ENCODE measurements around the gene ZBTB21. TPM values are rescaled to one million over a fixed set of nuclear protein-coding genes. Genes with fewer than 3 reads are reported as not detected.

The ZBTB21 gene
- total RNA-seq, 4 donors from 2014 or later, result 5.9 to 15.1 (median 9.2) TPM

DNA sequence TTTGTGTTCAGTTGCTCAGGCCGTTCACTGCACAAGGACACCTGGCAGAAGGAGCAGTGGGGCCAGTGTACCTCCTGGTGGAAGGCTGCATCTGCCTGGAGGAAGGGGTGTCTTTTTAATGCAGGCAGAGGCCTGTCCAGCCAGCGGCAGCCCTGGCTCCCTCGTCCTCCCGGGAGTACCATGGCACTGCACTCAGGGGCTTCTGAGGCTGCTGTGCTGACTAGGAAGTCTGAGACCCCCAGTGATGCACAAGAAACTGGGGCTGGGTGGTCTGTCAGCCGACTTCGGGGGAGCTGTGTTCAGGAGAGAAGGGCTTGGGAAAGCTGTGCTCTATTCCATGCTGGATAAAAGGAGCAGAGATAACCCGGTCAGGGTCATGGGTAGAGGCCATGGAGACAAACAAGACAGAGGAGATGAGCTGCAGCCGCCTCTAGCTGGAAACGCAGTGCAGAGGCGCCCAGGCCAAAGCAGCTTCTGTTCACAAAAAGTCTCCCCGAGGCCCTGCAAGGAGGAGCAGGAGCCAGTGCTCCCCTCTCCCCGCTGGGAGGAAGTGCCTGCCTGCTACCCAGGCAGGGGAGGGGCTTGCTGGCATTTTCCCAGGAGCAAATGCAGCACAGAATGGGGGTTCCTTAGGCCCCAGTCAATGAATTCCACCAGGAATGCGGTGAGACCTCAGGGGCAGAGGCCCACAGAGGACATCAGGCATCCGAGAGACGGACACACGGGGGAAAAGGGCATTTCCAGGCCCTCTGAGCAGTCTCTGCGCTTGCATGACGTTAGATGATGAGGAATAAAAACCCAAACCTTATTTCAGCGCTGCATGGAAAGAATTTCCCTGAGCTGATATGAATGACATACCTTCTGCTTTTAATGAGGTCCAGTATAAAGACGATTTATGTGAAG lies 39.2 kb downstream of the ZBTB21 start:
- 85% methylated on average over 19 of the region's 20 CpGs for WGBS
- no peaks in the 10 kb centered on the region for H3K9me3 ChIP-seq
- TF ChIP-seq POLR2A (IDR thresholded peaks at IDR 0.05; ENCODE audit: low read depth), result no peak
- TF ChIP-seq EP300 (IDR thresholded peaks at IDR 0.05), result no peak
- TF ChIP-seq, protein P1, sequence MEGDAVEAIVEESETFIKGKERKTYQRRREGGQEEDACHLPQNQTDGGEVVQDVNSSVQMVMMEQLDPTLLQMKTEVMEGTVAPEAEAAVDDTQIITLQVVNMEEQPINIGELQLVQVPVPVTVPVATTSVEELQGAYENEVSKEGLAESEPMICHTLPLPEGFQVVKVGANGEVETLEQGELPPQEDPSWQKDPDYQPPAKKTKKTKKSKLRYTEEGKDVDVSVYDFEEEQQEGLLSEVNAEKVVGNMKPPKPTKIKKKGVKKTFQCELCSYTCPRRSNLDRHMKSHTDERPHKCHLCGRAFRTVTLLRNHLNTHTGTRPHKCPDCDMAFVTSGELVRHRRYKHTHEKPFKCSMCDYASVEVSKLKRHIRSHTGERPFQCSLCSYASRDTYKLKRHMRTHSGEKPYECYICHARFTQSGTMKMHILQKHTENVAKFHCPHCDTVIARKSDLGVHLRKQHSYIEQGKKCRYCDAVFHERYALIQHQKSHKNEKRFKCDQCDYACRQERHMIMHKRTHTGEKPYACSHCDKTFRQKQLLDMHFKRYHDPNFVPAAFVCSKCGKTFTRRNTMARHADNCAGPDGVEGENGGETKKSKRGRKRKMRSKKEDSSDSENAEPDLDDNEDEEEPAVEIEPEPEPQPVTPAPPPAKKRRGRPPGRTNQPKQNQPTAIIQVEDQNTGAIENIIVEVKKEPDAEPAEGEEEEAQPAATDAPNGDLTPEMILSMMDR (IDR thresholded peaks at IDR 0.05), result no peak
- TF ChIP-seq POLR2AphosphoS5 (IDR thresholded peaks at IDR 0.05), result no peak
- H3K36me3 ChIP-seq, result no peaks in the 10 kb centered on the region
- H3K27me3 ChIP-seq, result no peaks in the 10 kb centered on the region
- no peak overlapping the region for H3K4me3 ChIP-seq
- no peak overlapping the region for H3K27ac ChIP-seq (replicated peaks in 1 of 4)
- DNase-seq (ENCODE audit: extremely low spot score), result peak; percentile 77
- intact Hi-C loops (cut with DNase I), result no loop called here
- H3K4me1 ChIP-seq, result peaks cover 0 to 6% (median 2%) of the 10 kb centered on the region in 4 donors

DNA sequence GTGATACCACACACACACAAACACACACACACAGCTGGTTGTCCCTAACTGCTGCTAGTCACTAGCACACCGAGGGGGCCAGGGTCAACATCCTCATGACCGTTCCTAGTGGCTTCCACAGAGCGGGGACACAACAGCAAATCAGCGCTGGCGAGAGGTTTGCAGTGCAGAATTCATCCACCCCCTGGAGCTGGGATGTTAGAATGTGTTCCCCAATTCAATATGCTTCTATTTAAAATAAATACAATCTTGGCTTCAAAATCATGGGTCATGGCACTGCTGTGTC lies 40.1 kb downstream of the ZBTB21 start:
- TF ChIP-seq POLR2A (IDR thresholded peaks at IDR 0.05; ENCODE audit: low read depth) (no peak), EP300 (IDR thresholded peaks at IDR 0.05) (no peak), POLR2AphosphoS5 (IDR thresholded peaks at IDR 0.05) (no peak)
- TF ChIP-seq, protein P1 (IDR thresholded peaks at IDR 0.05), result no peak
- Histone ChIP-seq H3K4me1 (peaks cover 0 to 6% (median 2%) of the 10 kb centered on the region in 4 donors), H3K9me3 (no peaks in the 10 kb centered on the region), H3K4me3 (no peak overlapping the region), H3K27ac (replicated peaks in 1 of 4) (no peak overlapping the region), H3K36me3 (no peaks in the 10 kb centered on the region), H3K27me3 (no peaks in the 10 kb centered on the region)
- WGBS, result 100% methylated on average over 2 of the region's 5 CpGs
- intact Hi-C loops (cut with DNase I), result no loop called here
- DNase-seq (ENCODE audit: extremely low spot score), result peak; percentile 74

DNA sequence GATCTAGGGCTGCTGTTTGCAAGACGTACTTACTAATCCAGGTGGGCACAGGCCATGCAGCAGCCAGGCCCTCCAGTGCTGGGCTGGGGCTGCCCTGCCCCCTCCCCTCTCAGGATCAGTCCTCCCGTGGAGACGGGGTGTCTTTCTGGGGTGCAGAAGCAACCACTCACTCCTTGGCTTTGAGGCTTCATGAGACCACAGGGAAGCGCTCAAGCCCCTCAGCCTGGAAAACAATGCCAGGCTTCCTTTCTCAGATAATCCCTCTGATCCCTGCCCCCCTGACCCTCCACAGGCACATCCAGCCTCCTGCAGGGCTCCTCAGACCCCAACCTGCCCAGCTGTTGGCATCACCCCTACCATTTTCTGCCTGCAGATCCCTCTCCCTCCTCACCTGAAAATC lies 42.5 kb downstream of the ZBTB21 start:
- Histone ChIP-seq H3K27ac (replicated peaks in 1 of 4) (no peak overlapping the region), H3K4me3 (no peak overlapping the region), H3K4me1 (no peaks in the 10 kb centered on the region), H3K36me3 (no peaks in the 10 kb centered on the region), H3K9me3 (no peaks in the 10 kb centered on the region), H3K27me3 (peaks cover 0 to 15% (median 0%) of the 10 kb centered on the region in 4 donors)
- peak; percentile 79 for DNase-seq (ENCODE audit: extremely low spot score)
- intact Hi-C loops (cut with DNase I), result no loop called here
- 94% methylated on average over 2 of the region's 4 CpGs for WGBS
- TF ChIP-seq EP300 (IDR thresholded peaks at IDR 0.05) (no peak), POLR2AphosphoS5 (IDR thresholded peaks at IDR 0.05) (no peak), POLR2A (IDR thresholded peaks at IDR 0.05; ENCODE audit: low read depth) (no peak)
- TF ChIP-seq, protein P1 (IDR thresholded peaks at IDR 0.05), result no peak

DNA sequence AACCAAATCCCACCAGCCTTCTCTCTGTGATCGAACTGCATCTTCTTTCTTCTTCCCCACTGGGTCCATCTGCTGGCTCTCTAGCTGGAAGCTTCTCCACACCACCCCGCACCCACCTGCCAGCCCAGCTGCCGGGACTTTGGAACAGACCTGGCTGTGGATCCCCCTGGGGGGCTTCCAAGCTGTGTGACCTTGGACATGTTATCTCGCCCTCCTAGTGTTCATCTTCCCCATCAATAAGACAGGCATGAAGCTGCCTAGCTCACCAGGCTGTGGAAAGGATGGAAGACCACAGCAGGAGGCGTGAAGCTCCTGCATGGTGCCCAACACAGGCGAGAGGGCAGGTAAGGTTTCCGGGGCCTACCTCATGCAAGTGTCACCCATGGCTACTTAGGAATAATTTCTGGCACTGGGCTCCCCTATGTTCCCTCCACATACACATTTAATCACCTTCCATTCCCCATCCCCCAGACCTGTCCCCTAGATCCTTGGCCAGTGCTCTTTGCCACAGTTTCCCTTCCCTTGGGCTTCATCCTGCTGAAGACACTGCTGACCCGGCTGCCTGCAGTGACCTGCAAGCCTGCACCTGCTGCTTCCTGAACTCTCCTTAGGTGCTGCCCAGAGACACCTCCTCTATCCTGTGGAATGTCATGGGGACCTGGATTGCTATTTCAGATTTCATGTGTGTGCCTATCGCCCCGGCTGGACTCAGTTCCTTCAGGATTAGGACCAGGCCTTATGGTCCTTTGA lies 43.1 kb downstream of the ZBTB21 start:
- DNase-seq (ENCODE audit: extremely low spot score), result peak; percentile 86
- 94% methylated on average over 9 of the region's 10 CpGs for WGBS
- Histone ChIP-seq H3K27me3 (peaks cover 0 to 18% (median 0%) of the 10 kb centered on the region in 4 donors), H3K9me3 (no peaks in the 10 kb centered on the region), H3K4me1 (no peaks in the 10 kb centered on the region), H3K27ac (replicated peaks in 1 of 4) (no peak overlapping the region), H3K4me3 (no peak overlapping the region), H3K36me3 (no peaks in the 10 kb centered on the region)
- intact Hi-C loops (cut with DNase I), result no loop called here
- TF ChIP-seq, protein P1 (IDR thresholded peaks at IDR 0.05), result no peak
- TF ChIP-seq POLR2AphosphoS5 (IDR thresholded peaks at IDR 0.05) (no peak), EP300 (IDR thresholded peaks at IDR 0.05) (no peak), POLR2A (IDR thresholded peaks at IDR 0.05; ENCODE audit: low read depth) (no peak)

Data from esophagus muscularis mucosa (tissue), 4 donors.